ENCODE data around the gene C22orf31. TPM values are rescaled to one million over a fixed set of nuclear protein-coding genes. Genes with fewer than 3 reads are reported as not detected.
A peak's percentile ranks its signal among the peaks of the same experiment; 100 is the strongest.

C22orf31 gene
- polyA plus RNA-seq, 2 of the 4 experiments (the other 2 are of a cell fraction), result not detected

DNA sequence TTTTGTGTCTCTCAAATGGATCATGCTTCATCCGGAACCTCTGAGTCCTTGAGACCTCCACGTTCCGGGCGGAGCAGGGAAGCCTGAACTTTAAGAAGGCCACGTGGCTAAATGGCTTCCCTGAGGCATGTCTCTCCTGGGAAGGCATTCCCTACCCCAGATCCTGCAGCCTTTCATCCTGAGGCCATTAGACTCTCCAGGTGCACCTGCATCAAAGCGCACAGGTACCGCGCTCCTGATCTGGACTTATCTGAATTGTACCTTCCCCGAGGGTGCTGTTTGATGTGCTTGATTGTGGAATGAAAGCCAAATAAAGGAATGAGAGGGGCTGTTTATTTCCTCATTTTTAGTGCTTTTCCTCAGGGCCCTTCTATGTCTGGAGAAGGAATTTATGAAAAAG lies 22.5 kb downstream of the C22orf31 start:
- Histone ChIP-seq H3K4me1 (peaks cover 53% of the 10 kb centered on the region), H3K4me2 (no peak overlapping the region), H3K27ac (peak overlapping the region; percentile 70 to 87; a peak in 5 of 6 replicates), H3K9me3 (no peaks in the 10 kb centered on the region), H3K4me3 (no peak overlapping the region)
- ATAC-seq (no peak), DNase-seq (ENCODE audit: low read depth in 1 of 2, low spot score in 1 of 2) (no peak), FAIRE-seq (no peak)
- TF ChIP-seq JUNB (IDR thresholded peaks at IDR 0.05) (no peak), NR3C1 (IDR thresholded peaks at IDR 0.05) (no peak), ESRRA (IDR thresholded peaks at IDR 0.05; ENCODE audit: borderline replicate concordance, low read length) (no peak), TP53 (CRISPR knock-in tag; IDR thresholded peaks at IDR 0.05) (no peak), HOXB5 (CRISPR knock-in tag; IDR thresholded peaks at IDR 0.05) (no peak), MAZ (IDR thresholded peaks at IDR 0.05; ENCODE audit: borderline replicate concordance, low read depth, low read length) (no peak), EP300 (IDR thresholded peaks at IDR 0.05) (no peak), MYC (IDR thresholded peaks at IDR 0.05; ENCODE audit: borderline replicate concordance, low read length) (no peak), EHMT2 (IDR thresholded peaks at IDR 0.05; ENCODE audit: low read depth) (no peak), HEYL (CRISPR knock-in tag; IDR thresholded peaks at IDR 0.05) (no peak)
- TF ChIP-seq, protein P1, sequence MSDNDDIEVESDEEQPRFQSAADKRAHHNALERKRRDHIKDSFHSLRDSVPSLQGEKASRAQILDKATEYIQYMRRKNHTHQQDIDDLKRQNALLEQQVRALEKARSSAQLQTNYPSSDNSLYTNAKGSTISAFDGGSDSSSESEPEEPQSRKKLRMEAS (IDR thresholded peaks at IDR 0.05), result no peak
- CTCF ChIA-PET, result interaction anchor here (1.0 to 7.9 kb wide), 10 partner anchors 25 to 437 kb away, joined by 3 to 73 read pairs (median 15); partner anchors contain the start of gene ZNRF3
- POLR2A ChIA-PET, result no interaction called here
- 89% methylated on average over 9 of the region's 9 CpGs for WGBS (ENCODE audit: missing lambda C conversion rate)

DNA sequence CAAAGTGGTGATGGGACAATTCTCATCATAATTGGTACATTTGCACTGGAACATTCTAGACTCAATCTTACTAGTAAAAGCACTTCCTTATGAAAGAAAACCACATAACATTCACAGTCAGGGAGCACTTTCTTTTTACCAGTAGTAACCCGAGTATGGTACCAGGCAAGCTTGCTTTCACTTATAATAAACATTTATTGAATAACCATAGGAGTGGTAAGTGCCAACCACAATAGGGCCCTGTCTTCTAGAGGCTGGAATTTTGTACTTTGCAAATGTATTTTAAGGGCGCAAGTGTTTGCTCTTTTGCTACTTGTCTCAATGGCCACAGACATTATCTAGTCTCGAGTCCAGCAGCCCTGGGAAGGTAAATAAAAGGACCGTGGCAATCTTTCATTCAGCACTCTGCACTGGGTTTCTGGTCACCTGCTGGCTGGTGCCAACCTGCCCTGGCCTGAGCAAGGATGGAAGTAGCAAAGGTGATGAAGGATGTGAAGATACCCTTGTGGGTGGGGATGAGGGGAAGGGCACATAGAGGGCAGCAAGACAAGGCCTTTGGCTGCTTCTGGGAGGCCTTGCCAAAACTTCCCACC lies 24.2 kb downstream of the C22orf31 start:
- peaks cover 59% of the 10 kb centered on the region for H3K4me1 ChIP-seq
- peak overlapping the region; percentile 48 to 87; a peak in 5 of 6 replicates for H3K27ac ChIP-seq
- TF ChIP-seq, protein P2, sequence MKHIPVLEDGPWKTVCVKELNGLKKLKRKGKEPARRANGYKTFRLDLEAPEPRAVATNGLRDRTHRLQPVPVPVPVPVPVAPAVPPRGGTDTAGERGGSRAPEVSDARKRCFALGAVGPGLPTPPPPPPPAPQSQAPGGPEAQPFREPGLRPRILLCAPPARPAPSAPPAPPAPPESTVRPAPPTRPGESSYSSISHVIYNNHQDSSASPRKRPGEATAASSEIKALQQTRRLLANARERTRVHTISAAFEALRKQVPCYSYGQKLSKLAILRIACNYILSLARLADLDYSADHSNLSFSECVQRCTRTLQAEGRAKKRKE (CRISPR knock-in tag; IDR thresholded peaks at IDR 0.05; ENCODE audit: low read depth), result no peak
- no peak for DNase-seq (ENCODE audit: low read depth in 1 of 2, low spot score in 1 of 2)
- peak overlapping the region; percentile 29; the same call in 1 of the 3 replicates for H3K4me2 ChIP-seq
- no peak for ATAC-seq
- ChIA-PET CTCF (interaction anchor here (0.9 to 7.9 kb wide), 3 partner anchors 117 to 182 kb away, joined by 4 to 73 read pairs (median 7); no protein-coding TSS in a partner anchor), POLR2A (no interaction called here)
- no peak overlapping the region for H3K4me3 ChIP-seq
- no peak for FAIRE-seq
- 45% methylated on average over 4 of the region's 4 CpGs for WGBS (ENCODE audit: missing lambda C conversion rate)
- no peaks in the 10 kb centered on the region for H3K9me3 ChIP-seq

DNA sequence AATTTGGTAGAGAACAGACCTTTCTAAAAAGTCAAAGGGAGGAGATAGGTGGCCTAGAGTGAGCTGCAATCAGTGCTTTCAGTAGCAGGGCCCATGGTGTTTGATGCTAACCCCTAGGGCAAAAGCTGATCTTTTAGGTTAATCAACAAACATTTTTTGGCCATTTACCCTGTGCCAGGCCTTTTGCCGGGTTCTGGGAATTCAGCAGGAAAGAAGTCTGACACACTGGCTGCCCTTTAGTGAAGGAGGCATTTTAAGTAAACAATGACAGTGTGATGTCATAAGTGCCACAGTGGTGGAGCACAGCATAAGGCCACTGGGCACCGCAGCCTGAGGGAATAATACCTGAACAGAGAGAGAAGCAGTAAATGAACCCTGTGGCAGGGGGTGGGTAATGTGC lies 29.0 kb downstream of the C22orf31 start:
- FAIRE-seq (no peak), DNase-seq (ENCODE audit: low read depth in 1 of 2, low spot score in 1 of 2) (peak in 1 of 2 experiments; percentile 63), ATAC-seq (no peak)
- no peaks in the 10 kb centered on the region for H3K9me3 ChIP-seq
- ChIA-PET POLR2A (no interaction called here), CTCF (interaction anchor here (1.0 to 2.2 kb wide), 4 partner anchors 8 to 177 kb away, joined by 4 to 12 read pairs (median 6); no protein-coding TSS in a partner anchor)
- peak overlapping the region; percentile 96 for H3K4me2 ChIP-seq
- no peak overlapping the region for H3K4me3 ChIP-seq
- peaks cover 72% of the 10 kb centered on the region for H3K4me1 ChIP-seq
- 0% methylated on average over 2 of the region's 2 CpGs for WGBS (ENCODE audit: missing lambda C conversion rate)
- peak overlapping the region; percentile 97 to 100 for H3K27ac ChIP-seq
- TF ChIP-seq MAFK (IDR thresholded peaks at IDR 0.05; ENCODE audit: partially characterized antibody), result no peak
- TF ChIP-seq, protein P1 (IDR thresholded peaks at IDR 0.05), result no peak
- TF ChIP-seq ESRRA (IDR thresholded peaks at IDR 0.05; ENCODE audit: borderline replicate concordance, low read length), result no peak
- TF ChIP-seq FOSB (CRISPR knock-in tag; IDR thresholded peaks at IDR 0.05), result no peak
- no peak for TF ChIP-seq ZNF302 (CRISPR knock-in tag; IDR thresholded peaks at IDR 0.05)
- TF ChIP-seq NPAS2 (CRISPR knock-in tag; IDR thresholded peaks at IDR 0.05; ENCODE audit: borderline replicate concordance), result no peak
- TF ChIP-seq SMC3 (IDR thresholded peaks at IDR 0.05), result 0 out of 3 replicates have a peak, but pooled peaks have one; percentile 7
- TF ChIP-seq FOSL2 (IDR thresholded peaks at IDR 0.05), result no peak
- no peak for TF ChIP-seq FOSL2 (CRISPR knock-in tag; IDR thresholded peaks at IDR 0.05)
- TF ChIP-seq EHMT2 (IDR thresholded peaks at IDR 0.05; ENCODE audit: low read depth), result no peak
- no peak for TF ChIP-seq KDM1A (IDR thresholded peaks at IDR 0.05; ENCODE audit: low read depth)
- peak in 1 of 2 experiments; percentile 23; a peak in 2 of 5 replicates for TF ChIP-seq RAD21 (conservative IDR thresholded peaks at IDR 0.05 in 1 of 2, IDR thresholded peaks at IDR 0.05 in 1 of 2)
- no peak for TF ChIP-seq ZC3H11A (IDR thresholded peaks at IDR 0.05)
- no peak for TF ChIP-seq HOXA7 (CRISPR knock-in tag; IDR thresholded peaks at IDR 0.05)
- no peak for TF ChIP-seq CHD4 (IDR thresholded peaks at IDR 0.05; ENCODE audit: borderline replicate concordance)
- TF ChIP-seq SREBF2 (IDR thresholded peaks at IDR 0.05), result no peak
- TF ChIP-seq, protein P3, sequence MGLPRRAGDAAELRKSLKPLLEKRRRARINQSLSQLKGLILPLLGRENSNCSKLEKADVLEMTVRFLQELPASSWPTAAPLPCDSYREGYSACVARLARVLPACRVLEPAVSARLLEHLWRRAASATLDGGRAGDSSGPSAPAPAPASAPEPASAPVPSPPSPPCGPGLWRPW (IDR thresholded peaks at IDR 0.05), result no peak
- no peak for TF ChIP-seq CBX8 (IDR thresholded peaks at IDR 0.05)
- no peak for TF ChIP-seq NFE2L2 (conservative IDR thresholded peaks at IDR 0.05; ENCODE audit: low read length)
- TF ChIP-seq, protein P4, sequence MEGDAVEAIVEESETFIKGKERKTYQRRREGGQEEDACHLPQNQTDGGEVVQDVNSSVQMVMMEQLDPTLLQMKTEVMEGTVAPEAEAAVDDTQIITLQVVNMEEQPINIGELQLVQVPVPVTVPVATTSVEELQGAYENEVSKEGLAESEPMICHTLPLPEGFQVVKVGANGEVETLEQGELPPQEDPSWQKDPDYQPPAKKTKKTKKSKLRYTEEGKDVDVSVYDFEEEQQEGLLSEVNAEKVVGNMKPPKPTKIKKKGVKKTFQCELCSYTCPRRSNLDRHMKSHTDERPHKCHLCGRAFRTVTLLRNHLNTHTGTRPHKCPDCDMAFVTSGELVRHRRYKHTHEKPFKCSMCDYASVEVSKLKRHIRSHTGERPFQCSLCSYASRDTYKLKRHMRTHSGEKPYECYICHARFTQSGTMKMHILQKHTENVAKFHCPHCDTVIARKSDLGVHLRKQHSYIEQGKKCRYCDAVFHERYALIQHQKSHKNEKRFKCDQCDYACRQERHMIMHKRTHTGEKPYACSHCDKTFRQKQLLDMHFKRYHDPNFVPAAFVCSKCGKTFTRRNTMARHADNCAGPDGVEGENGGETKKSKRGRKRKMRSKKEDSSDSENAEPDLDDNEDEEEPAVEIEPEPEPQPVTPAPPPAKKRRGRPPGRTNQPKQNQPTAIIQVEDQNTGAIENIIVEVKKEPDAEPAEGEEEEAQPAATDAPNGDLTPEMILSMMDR (IDR thresholded peaks at IDR 0.05), result no peak
- TF ChIP-seq CBX2 (IDR thresholded peaks at IDR 0.05; ENCODE audit: borderline replicate concordance, low read depth), result no peak
- no peak for TF ChIP-seq RARB (CRISPR knock-in tag; IDR thresholded peaks at IDR 0.05)
- TF ChIP-seq, protein P2 (CRISPR knock-in tag; IDR thresholded peaks at IDR 0.05; ENCODE audit: low read depth), result no peak
- peak; percentile 32 to 44; a peak in 2 of 5 replicates for TF ChIP-seq EP300 (IDR thresholded peaks at IDR 0.05)

Data from A549 (cell line).